NT2/D1 (cell line): Measurements from ENCODE around the gene CCNJL.

Experiments
- YY1 ChIP-seq: IDR thresholded peaks from 2 replicates; pipeline ENCODE4 v1.6.1; 2011; ENCODE audit not compliant: insufficient read length, insufficient read depth
- ZNF274 ChIP-seq: IDR thresholded peaks from 2 replicates; pipeline ENCODE4 v1.6.1; 2011; ENCODE audit warnings: mild to moderate bottlenecking, low read depth, low read length

- TF ChIP-seq ZNF274 = no peak
- no peak for TF ChIP-seq YY1
Measured at GRCh38 chr5:160333721-160334120, 21.4 kb upstream of the CCNJL start.
